UCSD-AML1 (cell line): ENCODE measurements around the gene ASXL3.

ENCODE experiments used
- DNase-seq: peaks from one replicate; lab custom pipeline; 2025; ENCODE audit not compliant: unreplicated experiment; lab: John Stamatoyannopoulos, UW

ASXL3 gene

GRCh38 chr18:33581856-33582255 is 3.8 kb downstream of the ASXL3 start:
- no peak for DNase-seq

- no peak for DNase-seq
These were observed 5.9 kb downstream of the ASXL3 start for GRCh38 chr18:33583901-33584300.

GRCh38 chr18:33584548-33585430 is 6.8 kb downstream of the ASXL3 start:
- DNase-seq: no peak

- DNase-seq: no peak
These were observed 7.4 kb downstream of the ASXL3 start for GRCh38 chr18:33585431-33585775.

GRCh38 chr18:33588361-33588760 is 10.3 kb downstream of the ASXL3 start:
- DNase-seq: no peak

GRCh38 chr18:33593261-33593660 is 15.2 kb downstream of the ASXL3 start:
- DNase-seq: no peak

GRCh38 chr18:33594799-33595198 is 16.8 kb downstream of the ASXL3 start:
- no peak for DNase-seq

GRCh38 chr18:33596178-33596854 is 18.3 kb downstream of the ASXL3 start:
- DNase-seq: no peak

- DNase-seq: no peak
These were observed 22.8 kb downstream of the ASXL3 start for GRCh38 chr18:33600846-33601245.

- no peak for DNase-seq
These were observed 25.4 kb downstream of the ASXL3 start for GRCh38 chr18:33603454-33603853.

- no peak for DNase-seq
These were observed 27.2 kb downstream of the ASXL3 start for GRCh38 chr18:33605250-33605649.

- DNase-seq: no peak
These were observed 28.6 kb downstream of the ASXL3 start for GRCh38 chr18:33606621-33607020.

GRCh38 chr18:33611525-33612135 is 33.6 kb downstream of the ASXL3 start:
- no peak for DNase-seq

- DNase-seq: no peak
These were observed 34.6 kb downstream of the ASXL3 start for GRCh38 chr18:33612632-33613031.

GRCh38 chr18:33616556-33616955 is 38.5 kb downstream of the ASXL3 start:
- no peak for DNase-seq

- DNase-seq: no peak
These were observed 49.1 kb downstream of the ASXL3 start for GRCh38 chr18:33627114-33627513.

- no peak for DNase-seq
These were observed 52.5 kb downstream of the ASXL3 start for GRCh38 chr18:33630476-33630875.

GRCh38 chr18:33641141-33641540 is 63.1 kb downstream of the ASXL3 start:
- DNase-seq: no peak

- DNase-seq: no peak
These were observed 66.5 kb downstream of the ASXL3 start for GRCh38 chr18:33644494-33644893.

- DNase-seq: no peak
These were observed 69.3 kb downstream of the ASXL3 start for GRCh38 chr18:33647365-33647764.

GRCh38 chr18:33652635-33653034 is 74.6 kb downstream of the ASXL3 start:
- no peak for DNase-seq

GRCh38 chr18:33653231-33653630 is 75.2 kb downstream of the ASXL3 start:
- DNase-seq: no peak
